ENCODE data around the gene KLHL21.
A peak's percentile ranks its signal among the peaks of the same experiment; 100 is the strongest.

Gene KLHL21

DNA sequence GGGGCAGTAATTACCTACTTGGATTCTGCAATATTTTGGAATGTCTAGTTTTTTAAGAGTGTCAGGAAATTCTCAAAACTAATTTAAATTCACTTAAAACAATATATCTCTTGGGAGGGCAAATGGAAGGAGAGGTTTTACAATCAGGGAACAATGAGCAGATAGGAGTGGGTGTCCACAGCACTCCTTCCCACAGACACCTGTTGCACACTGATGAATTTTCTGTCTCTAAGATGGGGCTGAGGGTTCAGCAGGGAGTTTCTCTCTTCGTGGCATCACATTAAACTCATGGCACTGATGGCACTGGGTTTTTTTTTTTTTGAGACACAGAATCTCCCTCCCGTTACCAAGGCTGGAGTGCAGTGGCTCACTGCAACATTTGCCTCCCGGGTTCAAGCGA, 16.4 kb upstream of the KLHL21 start:
- H3K9me3 ChIP-seq (ENCODE audit: insufficient read depth, low read length) = no peaks in the 10 kb centered on the region
- H3K4me2 ChIP-seq (ENCODE audit: low read depth, low read length, poor library complexity, severe bottlenecking) = no peak overlapping the region
- H2AFZ ChIP-seq (ENCODE audit: low read depth, low read length, severe bottlenecking) = no peak overlapping the region
- H3F3A ChIP-seq (ENCODE audit: insufficient read depth) = peaks cover 16% of the 10 kb centered on the region; the same call in 1 of the 2 replicates
- H3K9ac ChIP-seq (ENCODE audit: low read length) = no peak overlapping the region
- H3K79me2 ChIP-seq (ENCODE audit: insufficient read depth, low read length) = peaks cover 30% of the 10 kb centered on the region
- H3K27me3 ChIP-seq (ENCODE audit: low read length) = no peaks in the 10 kb centered on the region
- H3K9me2 ChIP-seq (replicated peaks; ENCODE audit: insufficient read depth, low read length) = no peaks in the 10 kb centered on the region
- H3K27ac ChIP-seq (ENCODE audit: low read depth, low read length) = no peak overlapping the region
- H3K36me3 ChIP-seq (ENCODE audit: low read length) = 0 out of 2 replicates have a peak, but pooled peaks cover 4% of the 10 kb centered on the region
- H4K20me1 ChIP-seq (ENCODE audit: low read depth, low read length) = no peaks in the 10 kb centered on the region
- H3K4me3 ChIP-seq (ENCODE audit: insufficient read depth, low read length, poor library complexity, severe bottlenecking) = no peak overlapping the region
- TF ChIP-seq EZH2phosphoT487 (conservative IDR thresholded peaks at IDR 0.05; ENCODE audit: low read length) = no peak
- no peak for TF ChIP-seq CTCF (IDR thresholded peaks at IDR 0.05; ENCODE audit: insufficient read depth, low read length, poor library complexity, severe bottlenecking)

DNA sequence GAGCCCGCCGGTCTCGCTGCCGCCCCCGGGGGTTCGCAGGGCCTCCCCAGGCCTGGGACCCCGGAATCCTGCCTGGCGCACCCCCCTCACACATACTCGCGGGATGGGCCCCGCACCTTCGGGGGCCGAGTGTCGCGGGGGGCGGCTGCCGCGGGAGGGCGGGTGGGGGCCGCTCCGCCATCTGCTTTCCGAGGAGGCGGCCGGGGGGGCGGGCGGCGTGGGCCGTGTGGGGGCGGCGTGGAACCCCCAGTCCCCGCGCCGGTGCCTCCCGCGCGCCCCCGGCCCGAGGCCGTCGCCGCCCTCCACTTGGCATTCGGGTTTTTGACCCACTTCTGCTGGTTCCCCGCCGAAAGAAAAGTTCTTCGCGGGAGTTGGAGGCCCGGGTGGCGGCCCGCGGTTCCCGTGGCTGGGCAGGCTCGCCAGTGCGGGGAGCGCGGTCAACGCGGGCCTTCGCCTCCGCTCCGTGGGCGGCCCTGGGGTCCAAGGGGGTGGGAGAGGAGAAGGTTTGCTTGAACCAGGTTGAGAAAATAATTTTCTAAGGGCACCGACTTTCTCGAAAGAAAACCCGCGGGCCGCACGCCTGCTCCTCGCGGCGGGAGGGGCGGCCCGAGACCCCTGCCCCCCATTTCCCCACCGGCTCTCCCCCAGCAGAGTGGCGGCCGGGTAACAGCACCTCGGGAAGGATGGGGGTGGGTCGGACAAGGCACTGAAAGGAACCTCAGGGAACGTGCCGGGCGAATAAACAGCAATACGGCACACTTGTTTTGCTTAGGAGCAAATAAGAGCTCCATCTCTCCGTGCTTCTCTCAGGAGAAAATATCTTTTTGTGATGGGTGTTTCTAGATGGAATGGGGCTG, 12.5 kb upstream of the KLHL21 start:
- Histone ChIP-seq H3K9me3 (ENCODE audit: insufficient read depth, low read length) (no peaks in the 10 kb centered on the region), H3K36me3 (ENCODE audit: low read length) (no peaks in the 10 kb centered on the region), H3K4me3 (ENCODE audit: insufficient read depth, low read length, poor library complexity, severe bottlenecking) (peak overlapping the region; percentile 93), H3K4me2 (ENCODE audit: low read depth, low read length, poor library complexity, severe bottlenecking) (peak overlapping the region; percentile 74), H2AFZ (ENCODE audit: low read depth, low read length, severe bottlenecking) (no peak overlapping the region), H3K9ac (ENCODE audit: low read length) (peak overlapping the region; percentile 99), H3K27me3 (ENCODE audit: low read length) (no peaks in the 10 kb centered on the region), H3F3A (ENCODE audit: insufficient read depth) (0 out of 2 replicates have a peak, but pooled peaks cover 6% of the 10 kb centered on the region), H3K9me2 (replicated peaks; ENCODE audit: insufficient read depth, low read length) (no peaks in the 10 kb centered on the region), H4K20me1 (ENCODE audit: low read depth, low read length) (no peaks in the 10 kb centered on the region), H3K79me2 (ENCODE audit: insufficient read depth, low read length) (peaks cover 30% of the 10 kb centered on the region), H3K27ac (ENCODE audit: low read depth, low read length) (no peak overlapping the region; the same call in 1 of the 2 replicates)
- no peak for TF ChIP-seq EZH2phosphoT487 (conservative IDR thresholded peaks at IDR 0.05; ENCODE audit: low read length)
- TF ChIP-seq CTCF (IDR thresholded peaks at IDR 0.05; ENCODE audit: insufficient read depth, low read length, poor library complexity, severe bottlenecking) = no peak

GRCh38 chr1:6614019-6614928, 11.6 kb upstream of the KLHL21 start:
- Histone ChIP-seq H3K27ac (ENCODE audit: low read depth, low read length) (peak overlapping the region; percentile 65), H3K79me2 (ENCODE audit: insufficient read depth, low read length) (peaks cover 30% of the 10 kb centered on the region), H3K36me3 (ENCODE audit: low read length) (no peaks in the 10 kb centered on the region), H3K9me2 (replicated peaks; ENCODE audit: insufficient read depth, low read length) (no peaks in the 10 kb centered on the region), H2AFZ (ENCODE audit: low read depth, low read length, severe bottlenecking) (peak overlapping the region; percentile 90), H3F3A (ENCODE audit: insufficient read depth) (0 out of 2 replicates have a peak, but pooled peaks cover 6% of the 10 kb centered on the region), H3K9ac (ENCODE audit: low read length) (peak overlapping the region; percentile 99), H3K4me3 (ENCODE audit: insufficient read depth, low read length, poor library complexity, severe bottlenecking) (peak overlapping the region; percentile 93), H4K20me1 (ENCODE audit: low read depth, low read length) (no peaks in the 10 kb centered on the region), H3K4me2 (ENCODE audit: low read depth, low read length, poor library complexity, severe bottlenecking) (peak overlapping the region; percentile 55), H3K27me3 (ENCODE audit: low read length) (no peaks in the 10 kb centered on the region), H3K9me3 (ENCODE audit: insufficient read depth, low read length) (no peaks in the 10 kb centered on the region)
- TF ChIP-seq CTCF (IDR thresholded peaks at IDR 0.05; ENCODE audit: insufficient read depth, low read length, poor library complexity, severe bottlenecking) (no peak), EZH2phosphoT487 (conservative IDR thresholded peaks at IDR 0.05; ENCODE audit: low read length) (no peak)
